ENCODE measurements around the gene DGKZ.

Gene DGKZ

DNA sequence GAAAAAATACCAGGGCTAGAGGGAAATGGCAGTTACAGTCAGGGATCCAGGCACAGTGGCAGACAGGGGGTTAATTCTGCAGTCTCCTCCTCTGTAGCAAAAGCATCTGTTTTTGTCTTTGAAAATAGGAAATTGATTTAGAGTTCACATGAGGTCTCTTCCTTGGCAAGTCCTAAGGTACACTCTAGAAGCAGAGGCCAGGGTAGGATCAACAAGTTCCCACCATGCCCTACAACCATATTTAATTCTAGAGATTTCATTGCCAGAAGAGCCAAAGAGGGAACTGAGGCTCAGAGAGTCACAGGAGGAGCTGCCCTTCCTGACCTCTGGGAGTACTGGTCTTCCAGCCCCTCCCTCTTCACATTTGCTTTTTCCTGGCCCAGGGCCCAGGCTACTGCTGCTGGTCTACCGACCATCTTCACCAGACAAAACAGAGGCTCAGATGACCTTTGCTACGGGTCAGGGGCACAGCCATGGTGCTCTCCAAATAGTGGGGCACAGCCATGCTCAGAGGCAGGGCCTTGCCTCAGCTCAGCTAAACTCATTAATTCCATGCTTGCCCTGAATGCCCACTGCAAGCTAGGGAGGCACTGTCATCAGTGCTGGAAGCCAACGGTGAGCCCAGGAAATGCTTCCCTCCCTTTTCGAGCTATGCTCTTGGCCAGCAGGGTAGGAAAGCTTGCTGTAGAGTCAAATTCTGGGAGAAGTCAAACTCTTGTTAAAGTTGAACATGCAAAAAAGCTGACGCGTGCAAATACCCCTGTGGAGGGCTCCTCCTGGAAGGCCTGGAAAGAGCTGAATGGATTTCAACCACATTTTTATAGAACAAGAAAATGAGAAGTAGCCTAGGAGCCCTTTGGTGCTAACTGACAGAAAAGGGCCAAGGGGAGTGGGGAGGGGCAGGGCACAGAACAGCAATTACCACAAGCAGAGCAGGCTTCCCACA, 56.0 kb downstream of the DGKZ start:
- no peak overlapping the region for H3K4me3 ChIP-seq (ENCODE audit: low read depth, low read length)
- no peak for DNase-seq (ENCODE audit: low read depth)
- TF ChIP-seq, protein P1, sequence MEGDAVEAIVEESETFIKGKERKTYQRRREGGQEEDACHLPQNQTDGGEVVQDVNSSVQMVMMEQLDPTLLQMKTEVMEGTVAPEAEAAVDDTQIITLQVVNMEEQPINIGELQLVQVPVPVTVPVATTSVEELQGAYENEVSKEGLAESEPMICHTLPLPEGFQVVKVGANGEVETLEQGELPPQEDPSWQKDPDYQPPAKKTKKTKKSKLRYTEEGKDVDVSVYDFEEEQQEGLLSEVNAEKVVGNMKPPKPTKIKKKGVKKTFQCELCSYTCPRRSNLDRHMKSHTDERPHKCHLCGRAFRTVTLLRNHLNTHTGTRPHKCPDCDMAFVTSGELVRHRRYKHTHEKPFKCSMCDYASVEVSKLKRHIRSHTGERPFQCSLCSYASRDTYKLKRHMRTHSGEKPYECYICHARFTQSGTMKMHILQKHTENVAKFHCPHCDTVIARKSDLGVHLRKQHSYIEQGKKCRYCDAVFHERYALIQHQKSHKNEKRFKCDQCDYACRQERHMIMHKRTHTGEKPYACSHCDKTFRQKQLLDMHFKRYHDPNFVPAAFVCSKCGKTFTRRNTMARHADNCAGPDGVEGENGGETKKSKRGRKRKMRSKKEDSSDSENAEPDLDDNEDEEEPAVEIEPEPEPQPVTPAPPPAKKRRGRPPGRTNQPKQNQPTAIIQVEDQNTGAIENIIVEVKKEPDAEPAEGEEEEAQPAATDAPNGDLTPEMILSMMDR (IDR thresholded peaks at IDR 0.05; ENCODE audit: low read depth, low read length, missing control alignments), result no peak

DNA sequence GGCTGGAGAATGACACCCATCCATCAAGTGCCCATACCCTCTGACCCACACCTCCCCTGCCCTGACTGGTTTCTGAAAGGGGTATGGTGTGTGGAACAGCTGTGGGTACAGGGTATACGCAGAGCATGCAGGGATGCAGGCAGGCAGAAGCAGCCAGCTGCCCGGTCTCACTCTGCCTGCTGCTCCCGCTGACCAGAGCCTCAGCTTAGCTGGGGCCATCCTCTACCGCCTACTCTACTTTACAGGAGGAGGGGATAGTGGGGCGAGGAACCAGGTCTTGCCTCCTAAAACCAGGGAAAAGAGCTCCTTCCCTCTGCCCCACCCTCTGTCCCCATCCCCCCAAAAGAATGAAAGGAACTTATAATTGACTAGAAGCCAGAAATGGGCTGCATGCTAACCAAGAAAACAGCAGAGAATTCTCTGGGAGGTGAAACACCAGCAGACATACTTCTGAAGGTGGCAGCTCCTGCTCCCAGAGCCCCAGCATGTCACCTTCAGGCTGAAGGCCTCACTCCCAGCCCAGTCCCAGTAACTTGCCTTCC, 57.3 kb downstream of the DGKZ start:
- TF ChIP-seq, protein P1 (IDR thresholded peaks at IDR 0.05; ENCODE audit: low read depth, low read length, missing control alignments), result no peak
- DNase-seq (ENCODE audit: low read depth), result no peak
- H3K4me3 ChIP-seq (ENCODE audit: low read depth, low read length), result no peak overlapping the region

DNA sequence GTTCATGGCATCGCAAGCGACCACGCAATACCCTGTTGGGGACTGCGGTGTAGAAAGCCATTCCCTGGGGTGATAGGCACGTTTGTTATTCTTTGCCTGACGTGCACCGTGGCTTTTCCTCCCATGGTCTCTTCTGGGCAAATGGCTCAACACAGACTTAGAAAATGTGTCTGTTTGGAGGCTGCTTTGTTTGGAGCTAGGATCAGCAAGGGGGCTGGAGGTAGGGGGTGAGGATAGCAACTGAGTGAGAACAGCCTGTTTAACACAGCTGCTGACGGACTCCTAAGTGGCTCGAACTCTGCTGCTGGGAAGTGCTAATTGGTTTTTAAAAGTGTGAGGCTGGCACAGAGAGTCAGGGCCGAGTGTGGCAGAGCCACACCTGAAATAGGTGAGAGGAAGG, 60.4 kb downstream of the DGKZ start:
- no peak overlapping the region for H3K4me3 ChIP-seq (ENCODE audit: low read depth, low read length)
- TF ChIP-seq, protein P1 (IDR thresholded peaks at IDR 0.05; ENCODE audit: low read depth, low read length, missing control alignments), result no peak
- no peak for DNase-seq (ENCODE audit: low read depth)

DNA sequence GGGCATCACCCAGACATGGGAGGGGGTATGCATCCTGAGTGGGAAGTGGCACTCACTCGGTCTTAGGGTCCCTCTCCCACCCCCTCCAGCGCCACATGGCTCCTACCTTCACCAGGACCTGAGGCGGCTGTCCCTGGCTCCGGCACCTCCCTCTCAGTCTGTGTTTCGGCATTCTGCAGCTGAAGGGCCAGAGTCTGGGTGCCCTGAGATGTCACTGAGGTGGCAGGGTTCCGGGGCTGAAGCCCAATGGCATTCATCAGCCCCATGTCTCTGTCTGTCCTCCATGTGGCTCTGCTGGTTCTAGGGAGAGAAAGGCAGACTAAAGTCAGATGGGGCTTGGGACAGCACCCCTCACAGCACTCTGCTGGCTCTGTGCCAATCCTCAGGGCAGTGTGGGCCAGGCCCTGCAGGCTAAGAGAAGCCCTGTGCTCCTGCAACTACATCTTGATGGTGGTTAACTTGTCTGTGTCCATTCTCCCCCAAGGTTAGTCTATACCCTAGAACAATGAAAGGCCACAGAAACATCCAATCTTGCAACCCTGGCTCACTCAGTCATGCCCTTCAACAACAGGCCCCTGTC, 61.2 kb downstream of the DGKZ start:
- TF ChIP-seq, protein P1 (IDR thresholded peaks at IDR 0.05; ENCODE audit: low read depth, low read length, missing control alignments), result no peak
- H3K4me3 ChIP-seq (ENCODE audit: low read depth, low read length), result no peak overlapping the region
- DNase-seq (ENCODE audit: low read depth), result no peak

DNA sequence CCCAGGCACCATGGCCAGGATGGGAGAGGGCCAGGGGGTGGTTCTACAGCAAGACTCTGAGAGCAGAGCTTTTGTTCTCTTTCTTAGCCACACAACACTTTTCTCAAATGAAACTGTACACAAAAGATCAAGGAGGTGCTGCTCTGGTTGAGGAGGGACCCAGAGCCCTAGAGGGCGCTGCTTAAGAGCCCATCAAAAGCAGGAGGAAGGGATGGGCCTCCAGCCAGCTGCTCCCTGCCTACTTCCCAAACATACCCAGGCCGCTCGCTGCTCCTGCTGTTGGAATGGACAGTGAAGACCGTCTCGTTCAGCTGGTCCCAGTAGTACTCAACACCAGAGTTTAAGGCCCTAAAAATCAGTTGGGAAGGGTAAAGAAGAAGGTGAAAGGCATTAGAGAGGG, 62.8 kb downstream of the DGKZ start:
- no peak for DNase-seq (ENCODE audit: low read depth)
- no peak overlapping the region for H3K4me3 ChIP-seq (ENCODE audit: low read depth, low read length)
- TF ChIP-seq, protein P1 (IDR thresholded peaks at IDR 0.05; ENCODE audit: low read depth, low read length, missing control alignments), result no peak

DNA sequence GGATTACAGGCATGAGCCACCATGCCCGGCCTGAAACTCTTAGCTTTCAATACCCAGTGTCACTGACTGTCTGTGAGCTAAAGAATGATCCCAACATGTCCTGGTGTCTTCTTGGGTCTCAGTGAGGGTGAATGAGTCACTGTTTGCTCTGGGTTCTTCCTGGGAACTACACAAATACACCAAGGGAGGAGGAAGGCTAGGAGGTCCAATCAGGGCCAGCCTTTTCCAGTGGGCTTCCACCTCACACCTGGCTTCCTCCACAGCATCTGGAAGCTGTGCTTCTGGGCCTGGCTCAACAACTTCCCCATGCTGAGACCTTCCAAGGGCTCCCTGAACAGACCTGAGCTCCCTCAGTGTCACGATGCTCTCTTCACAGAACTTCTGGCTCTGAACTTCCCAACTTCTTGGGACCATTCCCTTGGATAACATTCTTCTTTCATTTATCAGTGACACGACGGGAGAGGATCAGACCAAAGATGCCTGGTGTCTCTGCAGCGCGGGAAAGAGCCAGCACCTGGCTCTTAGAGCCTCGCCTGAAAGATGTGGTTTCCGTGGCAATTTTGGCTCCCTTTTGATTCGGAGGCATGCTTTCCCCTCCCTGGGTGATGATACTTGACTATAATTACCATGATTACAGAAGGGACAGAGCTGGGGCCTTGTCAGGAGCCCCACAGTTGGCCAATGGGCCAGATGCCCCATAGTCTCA, 66.7 kb downstream of the DGKZ start:
- TF ChIP-seq, protein P1 (IDR thresholded peaks at IDR 0.05; ENCODE audit: low read depth, low read length, missing control alignments), result no peak
- no peak for DNase-seq (ENCODE audit: low read depth)
- H3K4me3 ChIP-seq (ENCODE audit: low read depth, low read length), result no peak overlapping the region
